ENCODE data around the gene CUX1. TPM values are rescaled to one million over a fixed set of nuclear protein-coding genes. Genes with fewer than 3 reads are reported as not detected.

CUX1 gene
- total and polyA plus RNA-seq, 10 of the 15 experiments (the other 5 are each of a cell fraction or from before 2014, with no cell fraction given), result 6.1 to 48.6 (median 25.9) TPM

- peaks cover 0 to 6% of the 10 kb centered on the region in 2 experiments; a peak in 1 of 4 replicates for H3K36me3 ChIP-seq (ENCODE audit: control insufficient read depth in 2 of 2, insufficient read depth in 2 of 2, low read length in 1 of 2)
- H3K9ac ChIP-seq (ENCODE audit: control insufficient read depth, insufficient read depth, low read length), result no peak overlapping the region
- TF ChIP-seq ZBTB40 (IDR thresholded peaks at IDR 0.05; ENCODE audit: borderline replicate concordance) (no peak), RAD51 (IDR thresholded peaks at IDR 0.05) (no peak), MTA2 (IDR thresholded peaks at IDR 0.05; ENCODE audit: low read depth) (no peak), NRF1 (conservative IDR thresholded peaks at IDR 0.05; ENCODE audit: low read depth, low read length) (no peak), GATAD2B (conservative IDR thresholded peaks at IDR 0.05; ENCODE audit: low read depth) (no peak), MYB (IDR thresholded peaks at IDR 0.05; ENCODE audit: borderline replicate concordance, low read depth, low read length) (no peak), CREB1 (IDR thresholded peaks at IDR 0.05; ENCODE audit: low read depth) (no peak), JUND (IDR thresholded peaks at IDR 0.05; ENCODE audit: low read depth, low read length) (no peak)
- no peak overlapping the region for H2AFZ ChIP-seq (ENCODE audit: control insufficient read depth, low read depth, low read length)
- peaks cover 13% of the 10 kb centered on the region for H3K4me1 ChIP-seq (ENCODE audit: control insufficient read depth, insufficient read depth, low read length)
- no peak overlapping the region for H3K27ac ChIP-seq (ENCODE audit: control insufficient read depth, insufficient read depth)
- H3K9me3 ChIP-seq (replicated peaks; ENCODE audit: control insufficient read depth, insufficient read depth, low read length), result no peaks in the 10 kb centered on the region; the same call in 2 of the 3 replicates
- FAIRE-seq (no peak), DNase-seq (ENCODE audit: low read depth, low spot score) (no peak), ATAC-seq (no peak)
- in situ Hi-C loops (cut with MboI) (no loop called here), intact Hi-C loops (cut with micrococcal nuclease; ENCODE audit: unreplicated experiment) (no loop called here)
- H3K79me2 ChIP-seq (ENCODE audit: control insufficient read depth, insufficient read depth, low read length), result peaks cover 45% of the 10 kb centered on the region
- POLR2A ChIA-PET, result interaction anchor here (0.6 kb wide), 1 partner anchor 113 kb away, joined by 9 read pairs; no protein-coding TSS in a partner anchor
- no peaks in the 10 kb centered on the region for H3K27me3 ChIP-seq (replicated peaks in 1 of 2; ENCODE audit: control insufficient read depth in 2 of 2, insufficient read depth in 2 of 2, low read length in 1 of 2)
- WGBS (ENCODE audit: insufficient coverage, insufficient replicate concordance, low lambda C conversion rate, missing lambda C conversion rate), result 98% methylated on average over 6 of the region's 6 CpGs
- RAD21 ChIA-PET (ENCODE audit: unreplicated experiment), result interaction anchor here (0.7 kb wide), 1 partner anchor 123 kb away, joined by 3 read pairs; no protein-coding TSS in a partner anchor
- CTCF ChIA-PET, result interaction anchor here (1.3 kb wide), 2 partner anchors 11 to 45 kb away, joined by 3 read pairs; no protein-coding TSS in a partner anchor
- SMC1A ChIA-PET (ENCODE audit: uncharacterized antibody, unreplicated experiment), result interaction anchor here (1.5 to 1.6 kb wide), 2 partner anchors 190 to 374 kb away, joined by 3 to 4 read pairs; no protein-coding TSS in a partner anchor
- no peaks in the 10 kb centered on the region; the same call in 1 of the 2 replicates for H4K20me1 ChIP-seq (ENCODE audit: control insufficient read depth, insufficient read depth)
- no TSS peak for BruUV-seq (replicated peaks)
- no peak overlapping the region for H3K4me2 ChIP-seq (ENCODE audit: control insufficient read depth, insufficient read depth)
- no peak overlapping the region for H3K4me3 ChIP-seq
Measured at GRCh38 chr7:101863598-101863997, 46.2 kb downstream of the CUX1 start.
